ENCODE data around the gene CAB39. TPM values are rescaled to one million over a fixed set of nuclear protein-coding genes. Genes with fewer than 3 reads are reported as not detected.

The CAB39 gene
- total and polyA plus RNA-seq, 2 donors (not counting 3 experiments of a cell fraction or from before 2014, with no cell fraction given): 25.7 to 53.7 TPM

- Histone ChIP-seq H3K9me3 (replicated peaks; ENCODE audit: control insufficient read depth, insufficient read depth, low read length) (no peaks in the 10 kb centered on the region), H3K36me3 (ENCODE audit: control insufficient read depth in 2 of 2, extremely low read depth in 1 of 2, insufficient read depth in 2 of 2, low read length in 2 of 2) (peaks cover 2 to 3% of the 10 kb centered on the region in 2 experiments), H3K9me1 (replicated peaks; ENCODE audit: control insufficient read depth, extremely low read depth, insufficient read depth, low read length) (no peaks in the 10 kb centered on the region), H3K4me1 (ENCODE audit: control insufficient read depth, extremely low read depth, insufficient read depth, low read length) (peaks cover 8% of the 10 kb centered on the region), H3K9ac (replicated peaks; ENCODE audit: extremely low read depth, insufficient read depth, low read length) (no peak overlapping the region), H4K20me1 (replicated peaks; ENCODE audit: control insufficient read depth, extremely low read depth, insufficient read depth, low read length) (no peaks in the 10 kb centered on the region), H2AFZ (ENCODE audit: low read depth, low read length) (no peak overlapping the region), H3K79me2 (ENCODE audit: control insufficient read depth, insufficient read depth, low read length) (peaks cover 78% of the 10 kb centered on the region), H3K4me2 (ENCODE audit: insufficient read depth, low read length) (no peak overlapping the region), H3K27me3 (ENCODE audit: control insufficient read depth in 2 of 2, insufficient read depth in 2 of 2, low read length in 2 of 2) (no peaks in the 10 kb centered on the region), H3K4me3 (replicated peaks in 1 of 3; ENCODE audit: insufficient read depth in 1 of 3, low read depth in 1 of 3, low read length in 3 of 3) (no peak overlapping the region), H3K27ac (ENCODE audit: insufficient read depth, low read depth, low read length) (no peak overlapping the region)
- DNase-seq (ENCODE audit: low read depth, low spot score) (no peak), FAIRE-seq (no peak)
- ChIA-PET CTCF (interaction anchor here (1.2 kb wide), 1 partner anchor 20 kb away, joined by 3 read pairs; no protein-coding TSS in a partner anchor), POLR2A (no interaction called here)
- intact Hi-C loops (cut with micrococcal nuclease) (no loop called here), dilution Hi-C loops (cut with MboI; ENCODE audit: extremely low pct_ligation_motif_present, low sequenced_read_pairs) (no loop called here)
- TF ChIP-seq FOS (IDR thresholded peaks at IDR 0.05; ENCODE audit: borderline replicate concordance, insufficient read depth, low read length) (no peak), GATA2 (IDR thresholded peaks at IDR 0.05; ENCODE audit: insufficient read depth, insufficient read length, low read depth, low read length) (no peak), JUN (IDR thresholded peaks at IDR 0.05; ENCODE audit: borderline replicate concordance, insufficient read depth, insufficient read length, low read depth) (no peak), POLR2A (IDR thresholded peaks at IDR 0.05; ENCODE audit: low read depth, low read length) (no peak), MAX (IDR thresholded peaks at IDR 0.05; ENCODE audit: insufficient read depth, insufficient read length) (no peak), EZH2 (IDR thresholded peaks at IDR 0.05; ENCODE audit: borderline replicate concordance, low read depth, low read length, severe bottlenecking) (no peak), MYC (IDR thresholded peaks at IDR 0.05; ENCODE audit: low read depth, low read length) (no peak), POLR2AphosphoS5 (IDR thresholded peaks at IDR 0.05; ENCODE audit: insufficient read depth, low read depth, low read length) (no peak), CTCF (IDR thresholded peaks at IDR 0.05; ENCODE audit: extremely low read depth in 1 of 2, insufficient read depth in 1 of 2, low read depth in 1 of 2, low read length in 2 of 2) (no peak)
- BruUV-seq (replicated peaks): no TSS peak
Measured at GRCh38 chr2:230783101-230783500, 70.5 kb downstream of the CAB39 start.

Data from endothelial cell of umbilical vein (primary cell).